LHCN-M2 (cell line): Measurements from ENCODE around the gene ZFP1. TPM values are rescaled to one million over a fixed set of nuclear protein-coding genes. Genes with fewer than 3 reads are reported as not detected.
"Not testable (repeated sequence)": the region's sequence is repeated elsewhere in the genome, so short reads cannot be mapped to it uniquely, and the experiment has no call there.

ENCODE experiments used
- DNase-seq: peaks from one replicate; pipeline ENCODE4 v3.0.0-alpha.2; 2012; ENCODE audit warnings: low read depth
- total RNA-seq: library from RNA; depleted of rRNA; stranded (reverse); fragments of >200 nt; gene quantifications from 2 replicates; pipeline ENCODE4 v1.2.3, GENCODE V29; 2014

ZFP1 gene
- total RNA-seq, 1 experiment from 2014 or later: 13.0 TPM

DNA sequence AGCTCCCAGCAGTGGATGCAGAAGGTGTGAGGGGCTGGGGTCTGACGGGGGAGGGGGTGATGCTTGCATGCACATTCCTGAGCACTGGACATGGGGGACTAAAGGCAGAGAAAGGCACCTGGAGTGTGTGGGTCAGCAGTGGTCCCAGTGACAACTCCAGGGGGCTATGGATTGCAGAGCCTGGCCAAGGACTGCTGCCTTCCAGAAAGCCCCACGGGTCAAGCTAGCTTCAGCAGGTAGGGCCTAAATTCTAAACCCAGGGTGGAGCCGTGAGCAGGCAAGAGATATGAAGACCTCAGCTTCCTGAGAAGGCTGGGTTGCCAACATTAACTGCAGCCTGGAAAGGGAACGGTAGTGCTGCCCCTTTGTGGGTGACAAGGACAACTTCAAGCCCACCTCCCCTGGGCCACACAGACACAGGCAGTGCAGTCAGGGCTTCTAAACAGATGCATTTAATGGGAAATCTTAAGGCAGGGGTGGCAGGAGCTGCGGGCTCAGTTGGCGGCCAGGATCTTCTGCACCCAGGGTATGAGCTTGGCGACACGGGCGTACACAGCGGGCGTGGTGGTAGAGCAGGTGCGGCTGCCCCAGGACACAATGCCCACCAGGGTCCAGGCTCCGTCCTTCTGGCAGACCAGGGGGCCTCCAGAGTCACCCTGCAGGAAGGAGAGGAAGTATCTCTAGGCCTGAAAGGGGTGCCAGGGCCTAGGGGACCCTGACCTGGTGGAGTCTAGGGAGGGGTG is 55.5 kb downstream of the ZFP1 start:
- no peak for DNase-seq

GRCh38 chr16:75204410-75204758 is 56.1 kb downstream of the ZFP1 start:
- no peak for DNase-seq

GRCh38 chr16:75204905-75205304 is 56.6 kb downstream of the ZFP1 start:
- DNase-seq: not testable (repeated sequence)

DNA sequence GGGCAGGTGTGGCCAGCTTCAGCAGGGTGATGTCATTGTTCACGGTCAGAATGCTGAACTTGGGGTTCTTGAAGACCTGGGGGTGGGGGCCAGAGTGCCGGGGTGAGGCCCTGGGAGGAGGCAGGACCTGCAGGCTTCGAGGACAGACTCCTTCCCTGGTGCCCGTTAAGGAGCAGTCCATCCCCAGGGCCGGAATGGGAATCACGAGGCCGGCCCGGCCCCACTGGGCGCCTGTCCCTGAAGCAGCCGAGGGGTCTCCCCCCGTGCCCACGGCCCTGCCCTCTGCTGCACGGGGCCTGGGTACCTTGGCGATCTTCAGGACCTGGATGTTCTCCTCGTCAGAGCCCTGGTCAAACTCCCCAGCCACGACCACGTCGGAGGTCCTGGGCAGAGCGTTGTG is 57.1 kb downstream of the ZFP1 start:
- DNase-seq: not testable (repeated sequence)

DNA sequence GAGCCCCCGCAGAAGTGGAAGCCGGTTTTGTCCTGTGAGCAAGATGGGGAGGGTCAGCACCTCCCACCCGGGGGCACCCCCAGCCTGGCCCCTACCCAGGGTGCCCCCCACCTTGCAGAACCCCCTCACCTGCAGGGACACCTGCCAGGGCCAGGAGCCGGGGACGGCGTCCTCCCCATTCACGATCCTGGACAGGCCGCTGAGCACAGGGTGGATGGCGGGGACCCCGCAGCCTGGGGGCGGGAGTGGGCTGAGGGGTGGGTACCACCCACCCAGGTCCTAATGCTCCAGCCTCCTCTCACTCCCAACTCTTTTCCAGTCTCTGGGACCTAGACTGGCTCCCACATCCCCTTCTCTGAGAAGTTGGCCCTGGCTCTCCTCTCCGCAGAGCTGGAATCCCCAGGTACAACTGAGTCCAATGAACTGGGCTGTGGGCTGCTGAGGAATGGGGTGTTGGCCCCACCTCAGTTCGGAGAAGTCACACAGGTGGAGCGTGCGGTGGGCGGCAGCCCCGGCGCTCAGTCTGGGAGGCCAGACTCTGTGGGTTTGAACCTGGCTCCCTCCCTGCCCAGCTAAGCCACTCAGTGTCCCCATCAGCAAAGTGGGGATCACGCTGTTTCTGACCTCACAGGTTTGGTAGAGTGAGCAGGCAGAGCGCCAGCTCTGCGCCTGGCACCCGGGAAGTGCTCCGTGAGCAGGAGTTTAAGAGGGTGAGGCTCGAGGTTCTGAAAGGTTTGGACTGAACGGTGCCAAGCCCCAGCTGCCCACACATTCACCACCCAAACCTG is 57.8 kb downstream of the ZFP1 start:
- not testable (repeated sequence) for DNase-seq

DNA sequence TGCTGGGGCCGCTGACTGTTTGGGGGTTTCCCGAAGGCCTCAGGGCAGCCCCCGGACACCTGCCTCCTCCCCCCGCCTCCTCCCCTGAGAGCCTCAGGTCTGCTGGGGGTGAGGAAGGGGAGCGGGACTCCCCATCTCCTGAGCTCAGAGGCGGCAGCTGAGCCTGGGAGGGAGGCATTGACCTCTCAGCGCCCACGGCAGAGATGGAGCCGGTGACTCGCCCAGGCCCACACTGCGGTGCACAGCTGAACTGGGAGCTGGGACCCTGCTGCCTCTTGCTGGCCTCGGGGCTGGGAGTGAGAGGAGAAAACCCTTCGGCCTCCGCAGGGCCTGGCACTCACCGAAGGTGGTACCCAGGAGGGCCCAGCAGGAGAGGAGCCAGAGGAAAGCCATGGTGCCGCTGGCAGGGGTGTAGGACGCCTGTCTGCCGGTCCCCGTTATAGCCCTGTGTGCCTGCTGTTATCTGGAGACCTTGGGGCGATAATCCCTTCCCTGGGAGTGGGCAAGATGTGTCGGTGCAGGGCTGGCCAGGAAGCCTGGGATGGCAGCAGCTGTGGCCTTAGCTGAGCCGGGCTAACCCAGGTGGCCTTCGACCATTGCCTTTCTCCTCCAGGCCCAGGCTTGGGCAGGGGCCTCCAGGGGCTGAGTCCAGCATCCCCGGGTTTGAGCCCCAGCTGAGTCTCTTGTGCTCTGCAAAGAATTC is 58.6 kb downstream of the ZFP1 start, which contains the start of gene CTRB2:
TSS of gene CTRB2 (minus strand) at position 413 of the 703 bp plus-strand sequence. CDS start at position 393, 20 bp downstream.
- DNase-seq: no peak

- no peak for DNase-seq
These were observed 59.5 kb downstream of the ZFP1 start for GRCh38 chr16:75207831-75208230.

DNA sequence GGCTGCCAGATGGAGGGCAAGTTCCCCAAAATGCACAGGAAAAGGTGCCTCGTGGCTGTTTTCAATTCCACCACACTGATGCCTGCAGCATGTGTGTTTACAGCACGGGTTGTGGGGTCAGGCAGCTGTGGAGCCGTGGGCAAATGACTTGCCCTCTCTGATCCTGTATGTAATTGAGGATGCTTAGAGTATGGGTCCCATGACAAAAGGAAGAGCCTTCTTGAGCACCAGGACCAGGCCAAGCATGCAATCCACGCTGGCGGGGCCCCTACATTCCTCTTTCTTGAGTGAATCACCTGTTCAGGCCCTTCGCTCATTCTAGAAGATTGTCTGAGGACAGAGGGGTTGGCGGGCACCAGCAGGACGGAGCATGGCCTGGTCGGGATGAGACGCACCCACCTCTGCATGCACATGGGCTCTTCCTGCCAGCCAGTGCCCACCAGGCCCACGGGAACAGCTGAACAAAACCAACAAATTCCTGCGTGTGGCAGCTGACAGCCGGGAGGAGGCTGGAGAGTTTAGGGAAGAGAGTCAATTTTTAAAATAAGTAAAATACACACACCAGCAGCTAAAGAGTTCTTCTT is 60.0 kb downstream of the ZFP1 start:
- DNase-seq: peak; percentile 63

DNA sequence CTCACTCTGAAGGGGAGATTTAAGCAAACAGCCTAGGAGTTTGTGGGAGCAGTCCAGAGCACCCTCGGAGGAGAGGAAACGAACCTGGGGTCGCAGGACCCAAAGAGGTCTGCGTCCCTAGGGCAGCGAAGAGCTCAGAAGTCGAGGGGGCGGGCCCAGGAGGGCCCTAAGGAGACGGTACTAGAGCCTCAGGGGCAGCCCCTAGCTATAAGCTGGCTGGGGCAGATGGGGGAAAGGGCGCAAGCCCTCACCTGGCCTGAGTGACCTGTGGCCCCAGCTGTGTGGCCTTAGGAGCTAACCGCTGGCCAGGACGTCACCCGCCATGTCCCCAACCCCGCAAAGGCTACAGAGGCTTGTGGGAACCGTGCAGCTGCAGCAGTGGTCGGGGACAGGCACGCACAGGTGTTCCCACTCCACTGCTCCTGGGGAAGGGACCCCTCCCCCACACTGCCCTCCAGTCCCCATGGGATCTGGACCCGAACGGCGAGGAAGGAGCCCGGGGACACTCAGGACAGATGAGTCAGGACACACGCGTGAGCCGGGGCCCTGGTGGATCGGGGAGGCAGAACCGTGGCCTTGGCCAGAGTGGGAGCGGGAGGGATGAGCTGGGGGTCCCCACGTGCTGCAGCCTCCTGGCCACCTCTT is 60.7 kb downstream of the ZFP1 start:
- no peak for DNase-seq

DNA sequence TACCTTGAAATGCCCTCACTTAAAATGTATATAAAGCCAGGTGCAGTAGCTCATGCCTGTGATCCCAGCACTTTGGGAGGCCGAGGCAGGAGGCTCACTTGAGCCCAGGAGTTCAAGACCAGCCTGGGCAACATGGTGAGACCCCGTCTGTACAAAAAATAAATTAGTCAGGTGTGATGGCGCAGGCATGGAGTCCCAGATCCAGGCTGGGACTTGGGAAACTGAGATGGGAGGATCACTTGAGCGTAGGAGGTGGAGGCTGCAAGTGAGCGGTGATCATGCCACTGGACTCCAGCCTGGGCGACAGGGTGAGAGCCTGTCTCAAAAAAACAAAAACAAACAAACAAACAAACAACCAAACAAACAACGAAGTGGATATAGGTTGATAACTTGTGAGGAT is 61.2 kb downstream of the ZFP1 start:
- DNase-seq: not testable (repeated sequence)

DNA sequence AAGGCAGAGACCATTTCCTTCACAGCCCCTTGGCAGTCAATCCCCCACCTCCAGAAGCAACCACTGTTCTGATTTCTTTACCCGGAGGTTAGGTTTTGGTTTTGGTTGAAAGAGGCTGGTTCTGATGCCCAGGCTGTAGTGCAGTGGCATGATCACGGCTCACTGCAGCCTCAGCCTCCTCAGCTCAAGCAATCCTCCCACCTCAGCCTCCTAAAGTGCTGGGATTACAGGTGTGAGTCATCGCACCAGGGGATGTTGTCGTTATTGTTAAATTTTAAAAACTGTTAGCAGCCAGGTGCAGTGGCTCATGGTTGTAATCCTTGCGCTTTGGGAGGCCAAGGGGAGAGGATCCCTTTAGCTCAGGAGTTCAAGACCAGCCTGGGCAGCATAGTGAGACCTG is 61.6 kb downstream of the ZFP1 start:
- DNase-seq: no peak

DNA sequence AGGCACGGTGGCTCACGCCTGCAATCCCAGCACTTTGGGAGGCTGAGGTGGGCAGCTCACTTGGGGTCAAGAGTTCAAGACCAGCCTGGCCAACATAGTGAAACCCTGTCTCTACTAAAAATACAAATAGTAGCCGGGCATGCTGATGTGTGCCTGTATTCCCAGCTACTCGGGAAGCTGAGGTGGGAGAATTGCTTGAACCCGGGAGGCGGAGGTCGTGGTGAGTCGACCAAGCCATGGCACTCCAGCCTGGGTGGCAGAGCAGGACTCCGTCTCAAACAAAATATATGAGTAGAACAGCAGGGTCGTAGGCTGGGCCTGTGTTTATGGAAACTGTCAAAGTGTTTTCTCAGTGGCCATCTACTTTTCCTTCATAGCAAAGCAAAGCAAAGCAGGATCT is 63.0 kb downstream of the ZFP1 start:
- DNase-seq: not testable (repeated sequence)

DNA sequence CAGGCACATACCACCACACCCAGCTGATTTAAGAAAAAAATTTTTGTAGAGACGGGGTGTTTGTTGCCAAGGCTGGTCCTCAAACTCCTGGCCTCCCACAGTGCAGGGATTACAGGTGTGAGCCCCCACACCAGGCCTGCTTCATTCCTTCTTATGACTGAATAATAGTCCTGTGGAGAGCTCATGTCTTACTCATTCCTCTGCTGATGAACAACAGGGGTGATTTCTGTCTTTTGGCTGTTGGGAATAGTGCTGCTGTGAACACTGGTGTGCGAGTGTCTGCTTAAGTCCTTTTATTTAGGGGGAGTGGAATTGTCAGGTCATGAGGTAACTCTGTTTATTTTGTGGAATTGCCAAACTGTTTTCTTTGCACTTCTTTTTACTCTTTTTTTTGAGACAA is 67.8 kb downstream of the ZFP1 start:
- DNase-seq: no peak

DNA sequence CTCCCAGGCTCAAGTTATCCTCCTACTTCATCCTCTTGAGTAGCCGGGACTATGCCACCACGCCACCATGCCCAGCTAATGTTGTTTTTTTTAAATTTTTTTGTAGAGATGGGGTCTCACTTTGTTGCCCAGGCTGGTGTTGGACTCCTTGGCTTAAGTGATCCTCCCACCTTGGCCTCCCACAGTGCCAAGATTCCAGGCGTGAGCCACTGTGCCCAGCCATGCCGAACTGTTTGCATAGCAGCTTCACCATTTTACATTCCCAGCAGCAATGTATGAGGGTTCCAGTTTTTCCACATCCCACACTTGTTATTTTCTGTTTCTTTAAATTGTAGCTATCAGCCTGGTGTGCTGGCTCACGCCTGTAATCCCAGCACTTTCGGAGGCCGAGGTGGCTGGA is 68.3 kb downstream of the ZFP1 start:
- DNase-seq: no peak

DNA sequence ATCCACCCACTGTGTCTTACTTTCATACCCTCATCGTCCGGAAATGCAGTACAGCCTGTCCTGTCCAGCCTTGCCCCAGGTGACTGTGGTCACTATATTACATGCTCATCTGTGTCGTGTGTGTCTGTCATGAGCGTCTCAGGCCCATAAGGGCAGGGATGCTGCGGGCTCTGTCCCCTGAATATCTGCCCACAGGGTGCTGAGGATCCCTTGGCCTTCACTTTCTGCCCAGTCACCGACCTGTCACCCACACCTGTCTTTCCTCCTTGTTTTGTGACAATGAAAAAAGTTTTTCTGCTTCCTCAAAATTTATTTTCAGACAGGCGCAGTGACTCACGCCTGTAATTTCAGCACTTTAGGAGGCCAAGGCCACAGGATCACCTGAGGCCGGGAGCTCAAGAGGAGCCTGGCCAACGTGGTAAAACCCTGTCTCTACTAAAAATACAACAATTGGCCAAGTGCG is 69.1 kb downstream of the ZFP1 start:
- DNase-seq: no peak

GRCh38 chr16:75218256-75219076 is 70.1 kb downstream of the ZFP1 start, which contains the start of gene CTRB1:
TSS of gene CTRB1 (plus strand) at chr16:75218988. CDS start at chr16:75219008, 20 bp downstream.
- peak; percentile 20 for DNase-seq

- DNase-seq: no peak
These were observed 70.8 kb downstream of the ZFP1 start for GRCh38 chr16:75219088-75219487.

DNA sequence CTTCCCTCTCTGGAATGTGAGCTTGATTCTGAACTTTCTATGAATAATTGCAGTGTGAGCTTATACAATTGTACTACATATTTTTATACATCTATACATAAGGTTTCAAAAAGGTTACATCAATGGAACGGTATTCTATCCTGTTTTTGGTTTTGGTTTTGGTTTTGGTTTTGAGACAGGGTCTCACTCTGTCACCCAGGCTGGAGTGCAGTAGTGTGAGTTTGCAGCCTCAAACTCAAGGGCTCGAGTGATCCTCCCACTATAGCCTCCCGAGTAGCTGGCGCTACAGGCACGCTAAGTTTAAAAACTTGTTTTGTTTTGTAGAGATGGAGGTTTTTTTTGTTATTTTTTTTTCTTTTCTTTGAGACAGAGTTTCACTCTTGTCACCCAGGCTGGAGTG is 71.5 kb downstream of the ZFP1 start:
- no peak for DNase-seq
